ENCODE data around the gene CCNE1.

Gene CCNE1

DNA sequence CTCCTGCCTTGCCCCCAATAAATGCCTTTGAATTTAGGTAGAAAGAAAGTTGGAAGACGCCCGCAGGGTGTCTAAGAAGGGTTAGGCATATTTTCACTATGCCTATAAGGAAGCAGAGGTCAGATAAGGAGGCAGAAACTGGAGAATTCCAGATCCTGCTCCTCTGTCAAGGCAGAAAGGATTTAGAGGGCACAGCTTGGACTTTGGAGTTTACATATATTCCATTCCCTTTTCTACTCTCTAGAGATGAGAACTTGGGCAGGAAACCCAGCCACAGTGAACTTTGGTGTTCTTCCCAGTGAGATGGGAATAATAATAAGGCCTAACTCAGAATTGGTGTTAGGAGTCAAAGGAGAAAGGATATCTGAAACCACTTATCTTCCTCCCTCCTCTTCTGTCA lies 37.4 kb downstream of the CCNE1 start:
- DNase-seq = no peak

DNA sequence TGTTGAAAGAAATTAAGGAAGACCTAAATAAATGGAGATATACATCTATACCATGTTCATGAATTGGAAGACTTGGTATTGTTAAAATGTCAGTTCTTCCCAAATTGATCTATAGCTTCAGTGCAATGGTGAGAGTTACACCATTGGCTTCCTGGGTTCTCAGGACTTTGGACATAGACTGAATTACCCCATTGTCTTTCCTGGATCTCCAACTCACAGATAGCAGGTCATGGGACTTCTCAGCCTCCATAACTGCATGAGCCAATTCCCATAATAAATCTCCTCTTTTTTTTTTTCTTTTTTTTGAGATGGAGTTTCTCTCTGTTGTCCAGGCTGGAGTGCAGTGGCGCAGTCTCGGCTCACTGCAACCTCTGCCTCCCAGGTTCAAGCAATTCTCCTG lies 38.7 kb downstream of the CCNE1 start:
- DNase-seq = no peak

DNA sequence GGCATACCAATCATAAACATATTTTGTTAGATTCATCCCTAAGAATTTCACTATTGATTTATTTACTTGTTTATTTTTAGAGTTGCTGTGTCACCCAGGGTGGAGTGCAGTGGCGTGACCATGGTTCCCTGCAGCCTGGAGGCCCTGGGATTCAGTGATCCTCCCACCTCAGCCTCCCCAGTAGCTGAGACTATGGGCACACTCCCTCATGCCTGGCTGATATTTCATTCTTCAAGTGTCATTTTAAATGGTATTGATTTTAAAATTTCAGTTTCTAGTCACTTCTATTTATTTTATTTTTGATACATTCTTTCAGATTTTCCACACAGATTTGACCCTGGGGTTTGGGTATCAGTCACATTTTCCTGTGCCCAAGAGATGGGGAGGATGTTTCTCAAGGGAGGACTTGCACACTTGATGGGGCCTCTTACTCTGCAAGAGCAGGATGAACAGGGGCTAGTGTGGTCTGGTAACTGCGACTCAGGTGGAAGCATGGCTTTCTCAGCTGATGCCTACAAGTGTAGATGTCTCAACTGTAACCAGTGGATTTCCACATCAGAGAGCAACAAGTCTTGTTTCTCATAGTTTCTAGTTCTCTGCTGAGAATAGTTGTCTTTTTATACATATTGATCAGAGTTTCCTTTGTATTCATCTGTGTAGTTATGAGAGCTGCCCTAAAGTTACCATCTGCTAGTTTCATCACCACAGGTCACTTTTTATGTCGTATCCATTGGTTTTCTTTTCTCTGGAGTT lies 40.2 kb downstream of the CCNE1 start:
- DNase-seq = no peak

DNA sequence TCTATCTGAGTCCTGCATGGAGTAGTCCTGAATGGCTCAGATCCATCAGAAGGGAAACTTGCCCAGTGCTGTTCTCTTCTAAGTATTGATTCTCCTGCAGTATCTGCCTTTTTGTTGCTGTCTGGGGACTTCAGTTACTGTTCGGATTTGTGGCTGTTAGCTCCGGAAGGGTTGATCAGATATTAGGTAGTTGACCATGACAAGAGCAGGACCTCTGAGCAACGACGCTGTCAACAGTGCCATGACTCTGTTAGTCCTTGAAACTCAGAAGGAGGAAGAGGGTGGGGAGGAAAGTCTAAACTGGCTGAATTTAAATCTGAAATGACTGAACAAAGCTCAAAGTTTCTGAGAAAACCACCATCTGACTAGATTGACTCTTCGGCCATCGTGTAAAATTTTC lies 42.2 kb downstream of the CCNE1 start:
- DNase-seq = no peak

DNA sequence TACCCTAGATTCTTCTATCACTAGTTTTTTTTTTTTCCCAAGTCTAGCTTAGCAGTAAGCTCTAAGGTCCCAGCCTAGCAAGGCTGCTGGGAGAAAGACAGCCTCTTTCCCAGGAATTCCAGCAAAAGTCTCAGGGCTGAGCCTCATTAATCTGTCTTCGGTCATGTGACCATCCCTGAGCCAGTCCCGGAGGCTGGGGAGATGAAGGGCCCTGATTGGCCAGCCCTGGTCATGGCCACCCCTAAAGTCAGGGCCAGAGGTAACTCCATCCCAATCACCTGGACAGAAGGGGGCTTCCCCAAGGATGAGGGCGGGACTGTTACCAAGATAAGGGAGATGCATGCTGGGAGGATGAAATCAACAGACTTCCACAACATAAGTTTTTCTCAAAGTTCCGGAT lies 43.3 kb downstream of the CCNE1 start:
- no peak for DNase-seq

DNA sequence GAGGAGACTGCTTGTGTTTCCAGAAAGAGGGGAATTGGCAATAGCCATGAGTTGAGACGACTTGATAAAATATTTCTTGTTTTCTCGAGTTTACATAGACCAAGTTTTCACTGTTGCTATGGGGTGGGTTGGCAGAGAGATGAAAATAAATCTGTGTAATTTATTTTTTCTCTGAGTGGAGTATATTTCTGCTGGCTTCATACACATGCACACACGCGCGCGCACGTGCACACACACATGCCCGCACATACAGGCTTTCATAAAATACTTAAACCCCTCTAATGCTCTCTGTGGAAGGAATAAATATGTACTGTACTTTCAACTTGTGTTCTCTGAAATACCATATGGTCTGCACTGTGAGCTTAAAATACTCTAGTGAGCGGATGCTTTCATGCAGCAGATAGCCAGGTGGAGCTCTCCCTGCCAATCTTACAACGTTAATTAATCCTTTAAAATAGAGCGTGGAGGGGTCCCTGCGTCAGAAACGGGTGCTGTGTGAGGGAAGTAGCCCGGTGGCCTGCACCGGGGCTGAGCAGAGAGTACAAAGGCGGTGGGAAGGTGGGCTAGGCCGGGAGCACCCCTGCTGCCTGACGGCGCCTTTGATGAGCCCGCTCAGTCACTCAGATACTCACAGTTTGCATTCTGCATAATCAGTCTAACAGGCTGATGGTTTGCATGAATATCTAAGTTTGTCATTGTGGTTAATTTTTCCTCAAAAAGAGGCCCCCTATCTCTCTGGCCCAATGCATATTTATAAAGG lies 44.1 kb downstream of the CCNE1 start:
- no peak for DNase-seq

DNA sequence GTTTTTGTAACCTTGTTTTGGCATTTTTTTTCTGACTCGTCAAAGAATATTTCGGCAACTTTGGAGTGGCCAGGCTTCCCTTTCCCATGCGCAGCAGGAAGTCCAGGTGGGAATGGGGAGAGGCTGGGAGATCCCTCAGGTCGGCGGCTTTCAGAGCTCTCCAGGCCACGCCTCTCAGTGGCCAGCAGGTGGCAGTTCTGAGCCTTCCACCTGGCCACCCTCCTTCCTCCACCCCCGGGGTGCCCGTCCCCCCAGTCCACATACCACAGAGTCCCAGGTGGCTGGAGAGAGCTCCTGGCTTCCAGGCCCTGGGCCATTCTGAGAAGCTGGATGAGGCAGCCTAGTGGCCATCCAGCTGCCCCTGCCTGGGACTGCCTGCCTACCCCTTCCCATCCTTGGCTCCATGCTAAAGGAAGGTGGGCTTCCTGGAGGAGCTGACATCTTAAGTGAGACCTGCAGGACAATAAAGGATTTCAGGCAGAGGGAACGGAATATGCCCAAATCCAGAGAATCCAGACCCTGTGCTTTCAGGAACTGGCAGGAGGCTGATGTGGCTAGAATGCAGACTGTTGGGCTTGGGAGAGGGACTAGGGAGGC lies 46.3 kb downstream of the CCNE1 start:
- no peak for DNase-seq

DNA sequence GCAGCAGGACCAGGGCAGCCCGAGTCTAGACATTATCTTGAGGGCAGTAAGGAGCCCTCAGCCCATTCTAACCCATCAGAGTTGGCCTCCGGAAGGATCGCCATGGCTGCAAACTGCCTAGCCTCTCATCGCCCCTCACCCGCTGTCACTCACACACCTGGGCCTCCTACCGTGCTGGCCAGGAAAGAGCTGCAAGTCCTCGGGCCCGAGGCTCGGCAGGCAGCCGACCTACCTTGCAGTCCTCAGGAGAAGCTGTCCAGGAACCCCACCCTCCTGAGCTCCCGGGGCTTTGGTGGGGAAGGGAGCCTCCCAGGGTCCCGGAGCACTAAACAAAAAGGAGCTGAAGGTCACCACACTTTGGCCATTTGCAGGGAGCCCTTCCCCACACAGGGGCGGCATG lies 46.8 kb downstream of the CCNE1 start:
- DNase-seq = no peak

DNA sequence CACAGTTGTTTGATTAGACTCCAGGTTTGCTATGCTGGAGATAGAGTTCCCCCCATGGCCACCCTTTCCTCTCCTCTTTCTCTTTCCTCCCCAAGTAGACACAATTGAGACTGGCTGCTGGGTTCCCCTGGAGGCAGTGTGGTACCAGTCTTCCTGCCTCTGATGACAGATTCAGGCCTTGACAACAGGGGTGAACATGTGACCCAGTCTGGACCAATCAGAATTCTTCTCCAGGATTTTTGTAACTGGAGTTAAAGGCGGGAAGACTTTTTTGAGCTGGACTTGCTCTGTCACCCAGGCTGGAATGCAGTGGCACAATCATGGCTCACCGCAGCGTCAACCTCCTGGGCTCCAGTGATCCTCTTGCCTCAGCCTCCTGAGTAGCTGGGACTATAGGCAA lies 48.7 kb downstream of the CCNE1 start:
- no peak for DNase-seq

DNA sequence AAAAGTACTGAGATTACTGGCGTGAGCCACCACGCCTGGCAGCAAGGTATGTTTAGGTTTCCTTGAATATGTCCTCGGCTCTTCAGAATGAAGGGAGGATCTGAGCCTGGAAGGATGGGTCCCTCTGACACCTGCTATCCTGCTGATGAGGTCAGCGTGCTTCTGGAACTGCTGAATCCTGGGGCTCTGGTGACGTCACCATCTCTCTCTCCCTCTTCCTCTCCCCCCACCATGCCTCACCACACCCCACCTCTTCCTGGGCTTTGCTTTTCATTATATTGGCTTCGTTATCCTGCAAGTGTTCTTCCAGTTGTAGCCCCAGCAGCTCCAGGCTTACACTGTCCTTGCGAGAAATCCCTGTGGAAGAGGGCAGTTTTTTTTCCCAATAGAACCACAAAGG lies 49.8 kb downstream of the CCNE1 start:
- DNase-seq = no peak

DNA sequence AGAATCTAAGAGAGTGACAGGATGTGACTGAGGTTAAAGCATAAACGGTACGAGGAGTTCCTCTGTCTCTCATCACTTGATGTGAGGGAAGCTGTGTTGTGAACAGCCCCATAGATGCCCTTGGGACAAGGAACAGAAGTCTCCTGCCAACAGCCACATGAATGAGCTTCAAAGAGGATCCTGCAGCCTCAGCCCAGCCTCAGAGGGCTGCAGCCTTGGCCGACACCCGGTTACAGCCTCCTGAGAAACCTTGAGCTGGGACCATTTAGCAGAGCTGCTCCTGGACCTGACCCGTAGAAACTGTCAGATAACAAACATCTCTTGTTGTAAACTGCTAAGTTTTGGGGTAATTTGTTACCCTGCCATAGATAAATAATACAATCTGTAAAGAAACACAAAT lies 54.2 kb downstream of the CCNE1 start:
- no peak for DNase-seq

DNA sequence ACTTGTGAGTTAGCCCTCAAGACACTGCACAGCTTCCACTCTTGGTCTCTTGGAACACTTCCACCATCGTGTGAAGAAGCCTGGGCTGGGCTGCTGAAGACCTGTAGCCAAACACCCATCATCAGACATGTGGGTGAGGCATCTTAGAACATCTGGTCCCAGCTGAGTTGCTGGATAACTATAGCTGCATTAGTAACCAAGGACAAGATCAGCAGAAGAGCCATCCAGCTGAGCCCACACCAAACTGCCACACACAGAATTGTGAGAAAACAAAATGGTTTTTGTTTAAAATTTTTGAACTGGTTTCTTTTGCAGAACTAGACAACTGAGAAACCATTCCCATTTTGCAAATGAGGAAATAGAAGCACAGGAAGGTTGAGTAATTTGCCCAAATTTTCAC lies 56.2 kb downstream of the CCNE1 start:
- DNase-seq = no peak

DNA sequence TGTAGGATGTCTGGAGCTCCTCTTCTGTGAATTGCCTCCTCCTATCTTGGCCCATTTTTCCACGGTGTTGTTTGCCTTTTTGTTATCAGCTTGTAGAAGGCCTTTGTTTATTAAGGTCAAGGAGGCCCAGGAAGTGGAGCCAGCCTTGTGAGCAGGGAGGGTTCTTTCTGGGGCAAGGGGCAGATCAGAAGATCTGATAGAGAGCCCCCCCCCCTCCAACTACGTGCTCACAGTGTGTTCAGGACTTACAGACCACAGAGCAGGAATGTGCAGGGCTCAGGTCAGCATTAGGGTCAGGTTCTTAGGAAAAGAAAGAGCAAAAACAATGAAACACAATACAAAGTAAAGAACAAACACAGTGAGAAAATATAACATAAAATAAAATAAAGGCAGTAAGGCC lies 59.4 kb downstream of the CCNE1 start:
- DNase-seq = no peak

DNA sequence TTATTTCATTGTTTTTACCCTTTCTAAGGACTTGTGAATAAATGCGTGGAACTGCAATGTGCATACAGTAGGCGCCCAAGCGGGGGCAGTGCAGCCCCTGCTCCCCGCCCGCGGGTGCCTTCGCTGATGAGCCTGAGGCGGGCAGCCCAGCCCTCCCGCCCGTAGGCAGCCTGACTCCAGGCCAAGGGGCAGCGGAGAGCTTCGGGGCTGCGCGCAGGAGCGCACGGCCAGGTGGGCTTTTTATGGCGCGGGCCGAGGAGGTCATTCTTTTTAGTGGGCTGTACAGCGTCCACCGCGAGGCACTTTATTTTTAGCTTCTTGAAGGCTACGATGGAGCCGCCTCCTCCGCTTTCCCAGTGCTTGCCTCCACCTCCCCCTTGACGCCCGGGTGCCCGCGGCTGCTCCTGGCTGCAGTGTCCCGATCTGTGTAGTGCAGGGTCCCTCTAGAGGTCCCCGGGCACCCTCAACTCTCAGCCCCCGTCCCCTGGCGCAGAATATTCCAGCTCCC lies 60.5 kb downstream of the CCNE1 start:
- no peak for DNase-seq

DNA sequence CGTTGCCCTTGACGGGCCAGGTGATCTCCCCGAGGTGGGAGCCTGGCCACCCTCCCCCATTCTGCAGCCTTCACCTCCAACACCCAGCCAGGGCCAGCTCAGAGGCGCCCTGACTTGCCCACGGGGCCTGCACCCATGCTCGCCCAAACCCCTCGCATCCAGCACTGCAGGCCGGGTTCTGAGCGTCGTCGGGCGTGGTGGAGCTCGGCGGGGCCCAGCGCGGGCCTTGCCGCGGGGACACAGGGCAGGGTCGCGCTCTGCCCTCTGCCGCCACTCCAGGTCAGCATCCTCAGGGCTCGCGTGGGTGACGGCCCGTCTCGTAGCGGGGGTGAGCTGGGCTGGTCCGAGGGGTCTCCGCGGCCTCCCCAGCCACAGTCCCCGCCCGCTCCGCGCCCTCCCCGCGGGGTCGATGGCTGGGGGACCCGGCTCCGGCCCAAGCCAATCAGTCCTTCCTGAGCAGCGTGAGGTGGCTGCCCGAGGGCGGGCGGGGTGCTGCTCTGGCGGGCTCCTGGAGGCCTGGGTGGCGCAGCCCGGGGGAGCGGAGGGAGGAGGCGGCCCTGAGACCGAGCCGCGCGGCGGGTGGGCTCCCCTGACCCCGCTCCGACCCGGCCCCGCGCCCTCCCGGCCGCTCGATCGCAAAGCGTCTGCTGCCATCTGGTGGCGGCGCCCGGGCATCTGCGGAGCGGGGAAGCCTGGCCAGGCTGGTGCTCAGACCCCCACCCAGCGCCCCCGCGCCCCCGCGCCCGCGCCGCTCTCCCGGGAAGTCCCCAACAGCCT lies 61.4 kb downstream of the CCNE1 start:
- DNase-seq = no peak
